HepG2 (cell line): ENCODE results near the gene DCC. TPM values are rescaled to one million over a fixed set of nuclear protein-coding genes. Genes with fewer than 3 reads are reported as not detected.

ENCODE experiments used
- ATAC-seq: fragments of 200-7000 bp; cut with Tn5 transposase; 3 replicates; pipeline ENCODE4 v1.9.1; 2020; ENCODE audit warnings: mild to moderate bottlenecking, moderate library complexity
- BruUV-seq: library from RNA; stranded (reverse); fragments of 400-500 nt; replicated peaks from 2 replicates; lab custom pipeline; 2021; lab: Mats Ljungman, UMichigan
- CTCF ChIA-PET: fragments of 300-600 bp; formaldehyde crosslinking; extraction: SDS; loops from one replicate; lab custom pipeline; 2021; ENCODE audit warnings: low total read pairs, inconsistent platforms, low intra/inter-chr PET ratio; lab: Yijun Ruan, JAX
- POLR2A ChIA-PET: fragments of 350-600 bp; sonication (Branson Sonifier 250); formaldehyde crosslinking; loops from one replicate; lab custom pipeline; 2020; ENCODE audit warnings: antibody characterized with exemption, inconsistent platforms; lab: Yijun Ruan, JAX
- DNase-seq: peaks from one replicate; pipeline ENCODE4 v3.0.0-alpha.2; 2015; ENCODE audit warnings: low spot score
- FAIRE-seq: peaks from 3 replicates; lab custom pipeline; 2011; peaks lifted over from hg19 to GRCh38; lab: Jason Lieb, UNC
- H2AFZ ChIP-seq: one replicate; pipeline ENCODE4 v1.6.1; 2011; ENCODE audit warnings: low read length, inconsistent platforms
- H3K27ac ChIP-seq: fragments of 300-600 bp; 3 replicates; pipeline ENCODE4 v1.8.0; 2011; ENCODE audit warnings: mixed run types, mild to moderate bottlenecking, mixed read lengths, low read length, inconsistent platforms; ENCODE audit not compliant: insufficient read depth; ENCODE audit errors: extremely low read length
- H3K27me3 ChIP-seq, 2 experiments: fragments of 200-600 bp in 1 of 2; 2 replicates in 1 of 2; 3 replicates in 1 of 2; pipeline versions ENCODE4 v1.6.0 to v1.8.0; 2011; ENCODE audit warnings: low read length in 2 of 2, mild to moderate bottlenecking in 2 of 2, moderate library complexity in 2 of 2, inconsistent platforms in 1 of 2; ENCODE audit not compliant: insufficient read depth in 2 of 2, control insufficient read depth in 1 of 2
- H3K36me3 ChIP-seq, 2 experiments: fragments of 200-600 bp in 1 of 2; replicated peaks in 1 of 2; 2 replicates in 1 of 2; 3 replicates in 1 of 2; pipeline versions ENCODE4 v1.5.1 to v1.8.0; 2011; ENCODE audit warnings: low read length in 2 of 2, inconsistent platforms in 1 of 2; ENCODE audit not compliant: insufficient read depth in 2 of 2, control insufficient read depth in 1 of 2
- H3K4me1 ChIP-seq: 2 replicates; pipeline ENCODE4 v1.5.1; 2012; ENCODE audit warnings: low read length, inconsistent platforms; ENCODE audit not compliant: insufficient read depth
- H3K4me2 ChIP-seq: 2 replicates; pipeline ENCODE4 v1.6.0; 2011; ENCODE audit warnings: low read depth, low read length, inconsistent platforms
- H3K4me3 ChIP-seq, 3 experiments: fragments of 200-600 bp in 1 of 3; sonication (generic), shearing (Covaris generic) in 1 of 3; replicated peaks in 1 of 3; 2 replicates each; pipeline ENCODE4 v1.5.1; 2011 to 2016; ENCODE audit warnings: low read length in 3 of 3, inconsistent platforms in 2 of 3, low read depth in 2 of 3, mild to moderate bottlenecking in 2 of 3, control low read depth in 1 of 3, mixed read lengths in 1 of 3; ENCODE audit not compliant: insufficient read depth in 1 of 3
- H3K79me2 ChIP-seq: one replicate; pipeline ENCODE4 v1.6.1; 2011; ENCODE audit warnings: low read length, inconsistent platforms; ENCODE audit not compliant: insufficient read depth
- H3K9ac ChIP-seq: 2 replicates; pipeline ENCODE4 v1.6.0; 2011; ENCODE audit warnings: mild to moderate bottlenecking, low read depth, low read length, inconsistent platforms; ENCODE audit not compliant: insufficient read depth
- H3K9me3 ChIP-seq: 2 replicates; pipeline ENCODE4 v1.5.1; 2012; ENCODE audit warnings: mild to moderate bottlenecking, low read length
- H4K20me1 ChIP-seq: 2 replicates; pipeline ENCODE4 v1.6.0; 2011; ENCODE audit warnings: inconsistent platforms, mild to moderate bottlenecking, low read length, moderate library complexity; ENCODE audit not compliant: insufficient read depth
- GMEB2 ChIP-seq: IDR thresholded peaks from 2 replicates; pipeline ENCODE4 v1.6.1; 2016; ENCODE audit warnings: missing biosample characterization, missing genetic modification reagents, low read depth
- HNRNPUL1 ChIP-seq: fragments of 200-400 bp; formaldehyde crosslinking; IDR thresholded peaks from 2 replicates; pipeline ENCODE4 v1.6.1; 2017; ENCODE audit warnings: low read depth, mild to moderate bottlenecking, low read length, moderate library complexity
- JDP2 ChIP-seq: sonication (generic); formaldehyde crosslinking; IDR thresholded peaks from 2 replicates; pipeline ENCODE4 v1.8.1; 2022; ENCODE audit warnings: missing genetic modification reagents, borderline replicate concordance
- MIER3 ChIP-seq: IDR thresholded peaks from 2 replicates; pipeline ENCODE4 v1.6.1; 2016; ENCODE audit warnings: missing compliant biosample characterization, borderline replicate concordance
- RAD21 ChIP-seq: fragments of 450-650 bp; formaldehyde crosslinking; IDR thresholded peaks from 2 replicates; pipeline ENCODE4 v1.5.0; 2020; ENCODE audit warnings: mild to moderate bottlenecking
- RORA ChIP-seq: sonication (generic); formaldehyde crosslinking; IDR thresholded peaks from 2 replicates; pipeline ENCODE4 v1.5.0; 2020; ENCODE audit warnings: mild to moderate bottlenecking, missing genetic modification reagents, moderate library complexity
- TSC22D2 ChIP-seq: sonication (generic); formaldehyde crosslinking; IDR thresholded peaks from 2 replicates; pipeline ENCODE4 v1.5.1; 2020; ENCODE audit warnings: missing genetic modification reagents, mild to moderate bottlenecking, borderline replicate concordance
- U2AF2 ChIP-seq: fragments of 200-400 bp; formaldehyde crosslinking; IDR thresholded peaks from 2 replicates; pipeline ENCODE4 v1.6.1; 2017; ENCODE audit warnings: low read depth, mild to moderate bottlenecking, low read length
- ZFP90 ChIP-seq: sonication (generic); formaldehyde crosslinking; IDR thresholded peaks from 2 replicates; pipeline ENCODE4 v1.8.0; 2022; ENCODE audit warnings: missing genetic modification reagents, mild to moderate bottlenecking, inconsistent platforms, borderline replicate concordance
- ZMYM4 ChIP-seq: sonication (generic); formaldehyde crosslinking; IDR thresholded peaks from 2 replicates; pipeline ENCODE4 v1.8.1; 2023; ENCODE audit warnings: mild to moderate bottlenecking, missing genetic modification reagents
- ZNF225 ChIP-seq: sonication (generic); formaldehyde crosslinking; IDR thresholded peaks from 2 replicates; pipeline ENCODE4 v1.4.0; 2020; ENCODE audit warnings: mild to moderate bottlenecking, missing genetic modification reagents
- ZNF30 ChIP-seq: sonication (generic); formaldehyde crosslinking; IDR thresholded peaks from 2 replicates; pipeline ENCODE4 v1.5.0; 2020; ENCODE audit warnings: mild to moderate bottlenecking, missing genetic modification reagents
- ZNF367 ChIP-seq: sonication (generic); formaldehyde crosslinking; IDR thresholded peaks from 2 replicates; pipeline ENCODE4 v1.4.0; 2020; ENCODE audit warnings: missing genetic modification reagents, borderline replicate concordance
- ZNF383 ChIP-seq: sonication (generic); formaldehyde crosslinking; IDR thresholded peaks from 2 replicates; pipeline ENCODE4 v1.4.0; 2020; ENCODE audit warnings: missing genetic modification reagents, mild to moderate bottlenecking, borderline replicate concordance
- ZNF468 ChIP-seq: sonication (generic); formaldehyde crosslinking; IDR thresholded peaks from 2 replicates; pipeline ENCODE4 v1.8.0; 2022; ENCODE audit warnings: mild to moderate bottlenecking, moderate library complexity, missing genetic modification reagents
- ZNF672 ChIP-seq: sonication (generic); formaldehyde crosslinking; IDR thresholded peaks from 2 replicates; pipeline ENCODE4 v1.8.1; 2022; ENCODE audit warnings: missing genetic modification reagents
- ZNF720 ChIP-seq: sonication (generic); formaldehyde crosslinking; IDR thresholded peaks from 2 replicates; pipeline ENCODE4 v1.4.0; 2020; ENCODE audit warnings: missing genetic modification reagents
- ZSCAN20 ChIP-seq: sonication (generic); formaldehyde crosslinking; IDR thresholded peaks from 2 replicates; pipeline ENCODE4 v1.4.0; 2020; ENCODE audit warnings: missing genetic modification reagents, mild to moderate bottlenecking, borderline replicate concordance
- in situ Hi-C: cut with HindIII; loops from 2 replicates; pipeline ENCODE4 v1.10.0; 2017; ENCODE audit warnings: low pct_unique_long_range_greater_than_20kb; ENCODE audit not compliant: extremely low pct_ligation_motif_present
- intact Hi-C: fragments of 100-400 bp; cut with micrococcal nuclease; formaldehyde crosslinking; loops from one replicate; pipeline ENCODE4 v1.10.0; 2022; ENCODE audit not compliant: unreplicated experiment
- polyA plus RNA-seq, 8 experiments: library from polyadenylated mRNA; depleted of rRNA in 3 of 8; stranded (reverse) in 7 of 8; unstranded in 1 of 8; fragments of >200 nt; fragmentation: Illumina TruSeq in 4 of 8; extraction: Trizol in 4 of 8; gene quantifications; 2 replicates each; pipeline versions ENCODE4 v1.2.1 to v1.2.3, GENCODE V29; 2011 to 2016; ENCODE audit warnings: low read depth in 4 of 8, missing spikeins in 1 of 8, mixed read lengths in 1 of 8; ENCODE audit not compliant: insufficient read depth in 1 of 8
- total RNA-seq, 5 experiments: library from RNA; depleted of rRNA; stranded (reverse); fragments of >200 nt; fragmentation: Illumina TruSeq; extraction: Trizol; gene quantifications; 2 replicates each; pipeline ENCODE4 v1.2.3, GENCODE V29; 2016; ENCODE audit warnings: low read depth in 1 of 5

The DCC gene
- total and polyA plus RNA-seq, 2 of the 13 experiments (the other 11 are each of a cell fraction or from before 2014, with no cell fraction given), result not detected

GRCh38 chr18:53147472-53147871, 807.5 kb downstream of the DCC start:
- Histone ChIP-seq H2AFZ (no peak overlapping the region), H3K4me1 (no peaks in the 10 kb centered on the region), H3K9me3 (no peaks in the 10 kb centered on the region; the same call in 1 of the 2 replicates), H4K20me1 (no peaks in the 10 kb centered on the region), H3K4me3 (no peak overlapping the region), H3K27me3 (no peaks in the 10 kb centered on the region; a peak in 1 of 5 replicates), H3K79me2 (no peaks in the 10 kb centered on the region), H3K9ac (no peak overlapping the region), H3K27ac (no peak overlapping the region), H3K36me3 (no peaks in the 10 kb centered on the region), H3K4me2 (no peak overlapping the region)
- no TSS peak for BruUV-seq
- ATAC-seq (no peak), DNase-seq (no peak), FAIRE-seq (no peak)
- CTCF ChIA-PET, result no interaction called here
- POLR2A ChIA-PET, result no interaction called here
- intact Hi-C loops, result no loop called here
- no peak for TF ChIP-seq JDP2 (CRISPR knock-in tag)
- no peak for TF ChIP-seq GMEB2 (CRISPR knock-in tag)
- no peak for TF ChIP-seq TSC22D2
- TF ChIP-seq ZNF30 (CRISPR knock-in tag), result no peak
- TF ChIP-seq ZNF468, result no peak
- no peak for TF ChIP-seq ZNF225 (CRISPR knock-in tag)
- TF ChIP-seq U2AF2, result no peak
- no peak for TF ChIP-seq RAD21 (CRISPR knock-in tag)
- no peak for TF ChIP-seq ZNF367 (CRISPR knock-in tag)
- TF ChIP-seq RORA (CRISPR knock-in tag), result no peak
- no peak for TF ChIP-seq MIER3
- no peak for TF ChIP-seq ZNF672 (CRISPR knock-in tag)
- no peak for TF ChIP-seq ZSCAN20 (CRISPR knock-in tag)
- no peak for TF ChIP-seq ZMYM4 (CRISPR knock-in tag)
- TF ChIP-seq ZNF383 (CRISPR knock-in tag), result no peak
- TF ChIP-seq HNRNPUL1, result no peak
- no peak for TF ChIP-seq ZNF720 (CRISPR knock-in tag)
- no peak for TF ChIP-seq ZFP90 (CRISPR knock-in tag)
- in situ Hi-C loops, result no loop called here
